Breast epithelium (tissue), 3 donors: ENCODE measurements around the gene TPK1.

Experiments used
- CTCF ChIP-seq, 3 donors: fragments of 450-650 bp; IDR thresholded peaks; one replicate each; pipeline ENCODE4 v1.5.1; 2016 to 2017; ENCODE audit warnings: antibody characterized with exemption in 3 of 3, mild to moderate bottlenecking in 3 of 3, moderate library complexity in 3 of 3
- POLR2AphosphoS5 ChIP-seq, 3 donors: sonication (generic); formaldehyde crosslinking; IDR thresholded peaks; one replicate each; pipeline ENCODE4 v1.6.1; 2017; ENCODE audit warnings: antibody characterized with exemption in 3 of 3

- TF ChIP-seq CTCF (IDR thresholded peaks at IDR 0.05), result no peak
- no peak for TF ChIP-seq POLR2AphosphoS5 (IDR thresholded peaks at IDR 0.05)
Measured at GRCh38 chr7:144834641-144835144, 1.2 kb downstream of the TPK1 start.
